Occipital lobe (tissue), 2 donors: ENCODE results near the gene FEZF1. TPM values are rescaled to one million over a fixed set of nuclear protein-coding genes. Genes with fewer than 3 reads are reported as not detected.
"Not testable (repeated sequence)": the region's sequence is repeated elsewhere in the genome, so short reads cannot be mapped to it uniquely, and the experiment has no call there.

Experiments used
- DNase-seq: peaks from one replicate; lab custom pipeline; 2025; lab: John Stamatoyannopoulos, UW
- total RNA-seq: library from RNA; depleted of rRNA; stranded (reverse); fragments of >200 nt; gene quantifications from one replicate; pipeline ENCODE4 v1.2.3, GENCODE V29; 2014

The FEZF1 gene
- total RNA-seq, 1 donor from 2014 or later = not detected

DNA sequence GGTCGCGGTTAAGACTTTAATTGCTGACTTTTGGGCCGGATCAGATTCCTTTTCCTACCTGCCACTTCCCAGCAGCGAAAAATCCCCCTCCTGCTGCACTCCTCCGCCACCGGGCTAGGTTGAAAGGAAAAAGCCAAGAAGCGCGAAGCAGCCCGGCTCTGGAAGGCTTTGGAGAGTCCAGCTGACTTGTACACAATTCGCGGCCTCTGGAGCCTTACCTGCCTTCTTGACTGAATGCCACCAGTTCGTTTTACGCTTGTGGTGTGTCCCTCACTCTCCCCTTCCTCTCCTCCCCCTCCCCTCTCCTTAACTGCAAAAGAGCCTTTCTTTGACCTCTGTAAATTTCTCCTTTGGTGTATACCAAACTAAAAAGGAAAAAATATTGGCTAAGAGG is 2.7 kb upstream of the FEZF1 start:
- DNase-seq = no peak

DNA sequence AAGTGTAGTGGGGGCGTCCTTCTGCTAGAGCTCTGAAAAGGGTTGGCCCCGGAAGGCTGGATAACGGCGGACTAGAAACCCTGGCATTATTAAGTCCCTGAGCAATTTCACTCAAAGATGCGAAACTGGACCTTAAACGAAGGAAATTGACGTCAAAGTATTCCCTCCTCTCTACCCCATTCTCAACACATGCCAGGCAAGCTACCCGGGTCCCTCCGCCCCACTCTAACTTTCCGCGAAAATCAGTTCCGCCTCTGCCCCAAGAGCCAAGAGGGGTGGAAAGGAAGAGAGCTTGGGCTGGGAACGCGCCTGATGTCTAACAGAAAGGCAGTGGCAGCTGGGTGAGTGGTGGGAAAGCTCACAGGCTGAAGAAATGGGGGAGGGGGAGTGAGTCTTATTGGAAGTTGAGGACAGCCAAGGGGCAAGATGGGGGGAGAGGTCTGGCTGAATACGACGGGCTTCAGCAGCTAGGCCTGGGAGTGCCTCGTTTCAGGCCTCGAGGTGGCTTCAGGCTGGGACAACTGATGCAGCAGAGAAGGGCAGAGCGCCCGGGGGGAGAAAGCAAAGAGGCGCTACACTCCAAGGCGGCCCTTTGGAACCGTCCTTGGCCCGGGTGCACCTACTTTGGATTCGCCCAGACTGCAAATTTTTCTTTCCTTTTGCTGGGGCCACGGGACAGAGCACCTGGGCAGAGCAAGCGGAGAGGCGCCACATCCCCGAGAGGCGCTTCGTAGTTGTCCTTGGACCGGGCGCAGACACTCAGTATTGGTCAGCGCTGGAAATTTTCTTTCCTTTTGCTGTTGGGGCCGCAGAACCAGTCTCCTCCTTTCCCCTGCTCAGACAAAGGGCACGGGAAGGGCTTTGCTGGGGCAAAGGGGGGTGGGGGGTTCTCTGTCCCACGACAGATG is 2.0 kb upstream of the FEZF1 start:
- DNase-seq = no peak

DNA sequence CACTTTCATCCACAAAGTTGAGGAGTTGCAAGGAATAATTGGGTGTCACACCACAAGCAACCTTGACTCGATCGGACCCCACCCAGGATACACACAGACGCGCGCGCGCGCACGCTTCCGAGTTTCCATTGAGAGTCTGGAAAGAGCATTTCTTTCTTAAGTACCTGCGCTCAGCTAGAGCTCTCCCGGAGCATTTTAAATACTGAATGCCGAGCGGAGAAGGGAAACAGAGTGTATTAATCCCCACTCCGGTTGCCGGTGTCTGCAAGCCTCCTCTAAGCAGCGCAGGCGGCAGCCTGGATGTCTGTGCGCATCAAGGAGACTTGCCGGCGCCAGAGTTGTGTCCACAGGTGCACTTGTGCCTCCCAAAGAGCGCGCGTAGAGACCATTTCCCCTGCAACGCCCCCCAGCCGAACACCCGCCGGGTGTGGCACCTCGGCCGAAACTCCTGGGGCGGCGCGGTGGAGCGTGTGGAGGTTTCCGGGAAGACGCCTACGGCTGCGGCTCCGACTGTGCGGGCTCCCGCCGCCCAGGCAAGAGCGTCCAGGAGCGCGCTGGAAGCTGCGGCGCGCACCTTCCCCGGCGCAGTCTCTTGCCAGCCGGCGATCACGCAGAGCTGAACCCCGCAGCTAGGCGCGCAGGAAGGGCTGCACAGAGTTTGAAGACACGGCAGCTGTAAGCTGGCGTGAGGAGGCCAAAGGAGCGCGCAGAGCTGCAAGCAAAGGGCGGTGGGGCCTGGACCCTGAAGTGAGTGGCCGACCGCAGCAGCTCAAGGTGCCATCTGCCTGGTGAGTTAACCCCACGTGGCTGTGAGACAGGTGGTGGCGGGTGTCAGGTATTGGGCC is 1.1 kb upstream of the FEZF1 start:
- no peak for DNase-seq

DNA sequence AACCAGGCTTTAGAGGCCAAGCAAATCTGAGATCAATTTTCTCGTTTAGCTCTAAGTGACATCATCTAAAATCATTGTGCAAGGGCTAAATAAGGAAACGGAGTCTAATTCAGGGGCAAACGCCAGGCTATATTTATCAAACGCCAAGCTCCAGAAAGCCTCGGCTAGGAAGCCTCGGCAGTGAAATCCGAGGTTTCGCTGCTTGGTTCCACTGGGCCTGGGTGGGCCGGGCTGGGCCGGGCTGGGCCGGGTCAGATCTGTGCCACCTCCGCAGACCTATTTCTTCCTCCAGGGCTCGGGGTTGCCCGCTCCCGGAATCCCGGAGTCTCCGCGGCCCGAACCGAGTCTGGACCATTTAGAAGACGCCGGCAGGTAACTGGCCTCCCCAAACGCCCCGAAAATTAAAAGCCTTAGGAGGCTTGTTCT is 459 bp upstream of the FEZF1 start:
- no peak for DNase-seq

DNA sequence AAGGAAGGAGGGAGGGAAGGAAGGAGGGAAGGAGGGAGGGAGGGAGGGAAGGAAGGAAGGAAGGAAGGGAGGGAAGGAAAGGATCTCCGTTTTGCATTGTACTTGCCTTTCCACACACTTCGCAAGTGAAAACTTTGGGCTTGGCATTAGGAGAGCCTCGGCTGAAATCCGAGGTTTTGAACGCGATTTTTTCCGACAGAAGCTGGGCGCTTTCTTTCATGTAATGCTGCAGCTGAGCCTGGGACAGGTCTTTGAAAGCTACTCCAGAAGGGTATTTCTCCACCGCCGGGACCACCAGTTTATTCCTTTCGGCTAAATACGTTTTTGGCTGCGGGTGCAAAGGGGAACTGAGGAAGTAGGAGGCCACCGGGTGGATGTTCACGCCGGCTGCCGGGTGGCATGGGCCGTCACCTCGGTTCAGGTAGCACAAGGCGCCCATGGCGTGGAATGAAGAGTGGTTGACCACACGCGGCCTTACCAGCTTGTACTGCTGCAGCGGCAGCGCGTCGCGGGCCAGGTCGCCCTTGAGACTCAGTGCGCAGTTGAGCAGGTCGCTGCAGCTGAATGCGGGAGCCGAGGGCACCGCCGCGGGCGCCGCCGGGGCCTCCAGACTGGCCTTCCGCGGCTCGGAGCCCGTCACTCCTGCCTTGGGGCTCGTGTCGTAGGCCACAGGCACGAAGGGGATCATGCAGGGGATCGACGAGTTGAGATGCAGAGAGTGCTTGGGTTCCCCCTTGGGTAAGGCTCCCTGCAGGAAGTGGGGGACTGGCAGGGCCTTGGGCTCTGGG is 825 bp downstream of the FEZF1 start:
- no peak for DNase-seq

DNA sequence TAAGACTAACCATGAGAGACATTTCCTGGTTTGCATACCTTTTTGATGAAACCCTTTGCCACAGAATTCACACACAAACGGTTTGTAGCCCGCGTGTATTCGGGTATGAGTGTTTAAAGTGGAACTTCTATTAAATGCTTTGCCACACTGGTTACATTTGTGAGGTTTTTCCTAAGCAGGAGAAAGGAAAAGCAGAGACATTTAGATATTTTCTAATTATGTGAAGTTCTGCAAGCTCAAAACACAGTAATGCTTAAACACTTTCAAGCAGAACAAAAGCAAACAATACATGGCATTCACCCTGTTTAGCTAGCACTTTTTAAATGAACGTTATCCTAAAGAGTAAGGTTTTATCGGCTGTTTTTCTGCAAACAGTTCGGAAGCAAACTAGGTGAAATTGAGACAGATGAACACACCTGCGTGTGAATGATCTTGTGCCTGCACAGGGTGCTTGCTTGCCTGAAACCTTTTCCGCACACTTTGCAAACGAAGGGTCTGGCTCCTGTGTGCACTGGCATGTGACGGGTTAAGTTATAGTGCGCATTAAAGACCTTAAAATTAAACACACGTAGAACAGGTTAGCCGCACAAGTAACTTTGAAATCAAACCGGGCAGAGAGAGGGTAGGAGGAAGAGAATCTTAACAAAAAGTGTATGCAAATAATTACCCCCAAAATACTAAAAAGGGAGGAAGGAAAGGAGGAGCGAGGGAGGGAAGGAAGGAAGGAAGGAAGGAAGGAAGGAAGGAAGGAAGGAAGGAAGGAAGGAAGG is 1.6 kb downstream of the FEZF1 start:
- DNase-seq = no peak

DNA sequence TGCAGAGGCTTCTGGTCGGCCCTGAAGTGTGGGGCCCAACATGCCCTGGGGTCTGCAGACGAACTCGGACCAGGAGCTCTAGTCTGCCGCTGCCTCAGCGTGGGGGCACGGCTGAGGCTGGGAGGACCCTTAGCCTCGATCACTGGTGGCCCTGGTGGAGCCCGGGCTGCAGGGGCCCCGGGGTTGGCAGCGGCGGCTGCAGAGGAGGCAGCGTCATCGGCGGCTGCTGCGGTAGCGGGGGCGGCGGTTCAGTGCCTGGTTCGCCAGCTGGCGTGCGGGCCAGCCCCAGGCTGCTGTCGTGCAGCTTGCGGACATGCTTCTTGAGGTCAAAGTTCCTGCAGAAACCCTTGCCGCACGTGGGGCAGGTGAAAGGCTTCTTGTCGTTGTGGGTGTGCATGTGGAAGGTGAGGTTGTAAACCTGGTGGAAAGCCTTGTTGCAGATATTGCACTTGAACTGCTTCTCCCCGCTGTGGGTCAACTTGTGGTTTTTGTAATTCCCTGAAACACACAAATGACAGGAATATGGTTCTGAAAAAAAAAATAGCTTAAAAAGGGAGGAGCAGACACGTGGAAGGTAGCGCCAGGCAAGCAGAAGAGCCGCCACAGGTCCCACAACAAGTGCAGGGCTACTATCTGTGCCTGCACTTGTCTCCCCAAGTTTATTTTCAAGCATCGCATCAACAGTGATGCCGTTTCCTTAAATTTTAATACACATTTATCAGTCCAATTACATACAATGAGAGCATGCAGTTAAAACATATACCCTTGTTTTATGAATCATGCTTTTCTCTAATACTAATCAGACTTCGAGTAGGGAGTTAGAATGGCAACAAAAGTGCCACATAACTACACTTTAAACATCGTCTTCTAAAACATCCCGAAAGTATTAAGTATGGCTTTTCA is 2.4 kb downstream of the FEZF1 start:
- no peak for DNase-seq

DNA sequence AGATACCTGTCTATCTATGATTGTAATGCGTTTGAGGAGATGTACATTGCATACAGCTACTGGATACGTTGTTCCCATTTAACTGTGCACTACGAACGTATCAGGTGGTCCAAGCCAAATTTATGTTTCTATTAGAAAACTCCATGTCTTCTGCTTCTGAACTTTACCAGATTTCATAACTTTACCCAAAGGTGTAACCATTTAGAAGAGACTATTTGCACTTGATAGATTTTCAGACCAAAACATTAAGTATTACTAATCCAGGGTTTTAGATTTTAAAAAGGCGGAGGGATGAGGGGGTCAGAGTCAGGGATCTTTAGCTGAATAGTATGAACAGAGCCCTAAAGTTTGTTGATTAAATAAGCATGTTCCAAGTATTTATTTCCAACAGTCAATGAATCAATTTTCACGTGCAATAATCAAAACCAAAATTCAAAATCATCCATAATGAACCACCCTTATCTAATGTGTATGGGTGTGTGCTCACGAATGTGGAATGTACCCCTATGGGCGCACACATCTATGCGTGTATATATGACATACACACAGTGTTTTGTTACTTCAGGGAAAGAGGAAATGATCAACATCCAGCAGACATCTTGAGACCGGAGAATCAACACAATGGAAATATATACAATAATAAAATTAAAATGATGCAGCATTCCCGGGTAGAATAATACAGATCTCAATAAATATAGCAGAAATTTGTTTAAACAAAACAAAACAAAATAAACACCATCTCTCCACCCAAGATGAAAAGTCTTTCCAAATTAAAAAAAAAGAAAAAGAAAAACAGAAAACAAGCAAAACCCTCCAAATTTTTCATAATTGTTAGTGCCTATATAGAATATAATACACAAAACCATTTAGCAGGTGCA is 3.4 kb downstream of the FEZF1 start:
- no peak for DNase-seq

DNA sequence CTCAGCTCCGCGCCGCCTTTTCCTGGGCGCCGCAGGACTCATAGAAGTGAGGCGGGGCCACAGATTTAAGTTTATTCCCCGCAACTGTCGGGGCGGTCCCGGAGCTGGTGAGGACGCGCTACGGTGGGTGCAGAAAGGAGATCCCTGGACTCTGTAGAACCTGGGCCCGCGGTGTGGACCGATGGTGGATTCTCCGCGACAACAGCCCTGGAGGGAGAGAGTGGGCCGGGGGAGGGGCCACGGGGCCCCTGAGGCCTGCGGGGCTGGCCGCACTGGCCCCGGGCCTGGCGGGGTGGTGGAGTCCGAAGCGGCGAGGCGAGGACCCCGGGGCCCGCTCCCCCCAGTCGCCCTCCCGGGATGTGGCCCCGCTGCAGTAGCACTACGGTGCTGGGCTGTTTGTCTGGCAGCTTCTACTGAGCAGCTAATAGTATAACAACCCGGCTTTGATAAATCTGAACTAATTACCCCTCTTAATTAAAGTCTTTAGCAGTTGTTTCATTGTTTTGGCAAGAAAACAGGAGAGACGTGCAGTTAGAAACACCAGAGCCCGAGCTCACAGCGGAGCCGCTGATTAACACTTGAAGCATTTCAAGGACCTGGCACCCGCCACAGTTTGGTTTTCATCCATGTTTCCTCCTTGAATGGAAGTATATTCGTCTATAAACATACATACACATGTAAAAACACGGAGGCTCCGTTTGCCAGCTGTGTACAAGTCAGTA is 4.2 kb downstream of the FEZF1 start:
- no peak for DNase-seq

DNA sequence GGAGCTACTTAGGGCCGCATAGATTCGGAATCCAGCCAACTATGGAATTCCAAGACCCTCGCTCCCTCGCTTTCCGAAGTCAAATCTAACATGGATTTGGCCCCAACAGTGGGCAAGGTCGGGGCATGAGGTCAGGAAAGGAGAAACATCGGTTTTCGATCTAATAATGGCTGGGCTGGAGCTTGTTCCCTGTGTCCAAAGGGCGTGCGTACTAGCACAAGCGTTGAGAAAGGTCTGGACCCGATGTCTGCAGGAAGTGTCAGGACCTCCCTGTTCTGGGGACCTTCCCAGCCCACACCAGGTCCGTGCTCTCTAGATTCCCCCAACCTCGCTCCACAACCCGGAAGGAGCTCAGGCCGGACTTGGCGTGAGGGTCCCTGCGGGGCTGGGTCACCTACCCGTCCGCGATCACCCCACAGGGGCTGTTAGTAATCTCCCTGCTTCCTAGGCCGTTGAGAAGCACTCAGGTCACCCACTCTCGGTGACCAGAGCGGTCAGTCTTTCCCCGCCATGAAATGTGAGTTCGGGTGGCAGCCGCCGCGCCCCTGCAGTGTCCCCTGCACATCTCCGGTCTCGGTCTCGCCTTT is 4.8 kb downstream of the FEZF1 start:
- no peak for DNase-seq

DNA sequence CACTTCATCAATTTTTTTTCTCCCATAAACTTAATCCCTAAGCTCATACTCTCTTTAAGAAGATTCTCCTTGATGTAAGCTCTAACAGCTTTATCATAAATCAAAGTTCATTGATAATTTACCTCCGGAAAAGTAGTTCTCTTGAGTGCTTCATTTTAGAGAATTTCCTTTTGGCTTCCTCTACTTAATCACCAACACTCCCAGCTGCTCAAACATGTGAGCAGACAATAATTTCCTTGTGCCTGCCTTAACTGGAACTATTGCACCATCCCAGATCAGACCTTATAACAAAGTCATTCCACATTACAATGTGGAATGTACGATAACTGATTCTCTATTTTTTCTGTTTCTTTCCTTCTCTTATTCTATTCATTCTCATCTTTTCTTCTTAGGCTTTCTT is 5.9 kb downstream of the FEZF1 start:
- DNase-seq = no peak

DNA sequence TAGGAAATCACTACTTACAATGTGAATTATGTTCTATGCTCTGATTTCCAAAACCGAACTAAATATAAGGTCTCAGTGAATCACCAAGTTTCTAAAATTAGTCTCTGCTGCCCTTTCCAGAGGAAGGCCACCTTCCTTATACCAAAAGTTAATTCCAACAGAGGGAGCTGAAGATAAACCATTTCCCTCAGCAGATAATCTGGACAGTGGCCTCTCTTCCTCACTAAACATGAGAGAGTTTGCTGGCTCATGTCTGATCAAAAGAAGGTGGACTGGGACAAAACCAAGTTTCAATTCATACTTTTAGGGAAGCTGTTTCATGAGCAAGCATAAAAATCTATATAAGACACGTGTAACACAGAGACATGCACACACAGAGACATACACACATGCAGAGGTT is 6.4 kb downstream of the FEZF1 start:
- DNase-seq = no peak

DNA sequence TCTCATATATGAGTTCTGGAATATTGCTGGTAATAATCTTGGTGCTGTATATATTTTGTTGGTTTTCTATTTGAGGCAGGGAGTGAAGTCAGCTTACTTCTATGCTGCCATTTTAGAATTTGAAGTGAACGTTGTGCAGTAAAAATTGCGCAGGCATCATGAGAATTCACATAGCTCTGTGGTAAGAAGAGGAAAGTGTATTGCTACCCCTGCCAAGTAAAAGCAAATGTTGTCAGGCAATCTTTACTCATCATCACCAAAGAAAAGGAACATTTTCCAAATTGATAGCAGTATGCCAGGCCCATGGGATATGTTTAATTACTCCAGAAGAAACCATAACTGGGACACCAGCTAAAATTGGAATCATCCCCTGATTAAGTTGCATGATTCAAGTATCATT is 13.4 kb downstream of the FEZF1 start:
- DNase-seq = no peak

DNA sequence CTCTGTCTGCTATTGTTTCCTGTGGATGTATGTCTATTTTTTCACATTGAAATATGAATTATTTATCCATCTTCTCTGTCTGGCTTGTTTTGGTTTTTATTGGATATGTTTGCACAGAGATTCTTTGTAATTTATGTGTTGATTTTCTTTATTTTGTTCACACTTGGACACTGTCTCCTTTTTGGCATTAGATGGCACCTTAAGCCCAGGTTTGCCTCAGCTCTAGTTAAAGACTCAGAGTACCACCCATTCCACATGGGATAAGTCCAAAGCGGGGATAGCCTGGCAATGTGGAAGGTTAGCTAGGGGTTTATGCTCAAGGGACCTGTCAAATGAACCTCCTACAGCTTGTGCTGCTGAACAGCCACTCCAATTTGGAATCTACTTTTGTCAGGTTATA is 14.1 kb downstream of the FEZF1 start:
- no peak for DNase-seq

DNA sequence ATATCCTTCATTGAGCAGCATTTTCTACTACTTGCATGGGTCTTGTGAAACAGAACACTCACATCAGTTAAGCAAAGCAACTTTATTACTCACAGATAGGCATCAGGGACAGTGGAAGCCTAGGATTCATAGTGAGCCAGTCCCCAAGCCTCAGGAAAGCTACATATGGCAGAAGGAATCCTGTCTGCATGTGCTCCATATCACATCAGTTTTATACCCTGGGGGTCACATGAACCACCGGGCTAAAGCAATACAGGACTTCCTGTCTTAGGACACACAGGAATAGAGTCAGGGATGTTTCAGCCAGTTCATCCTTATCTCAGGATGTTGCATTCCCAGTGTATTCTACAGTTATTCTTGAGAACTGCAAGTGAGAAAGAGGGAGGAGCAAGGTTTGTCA is 15.1 kb downstream of the FEZF1 start:
- DNase-seq = no peak

DNA sequence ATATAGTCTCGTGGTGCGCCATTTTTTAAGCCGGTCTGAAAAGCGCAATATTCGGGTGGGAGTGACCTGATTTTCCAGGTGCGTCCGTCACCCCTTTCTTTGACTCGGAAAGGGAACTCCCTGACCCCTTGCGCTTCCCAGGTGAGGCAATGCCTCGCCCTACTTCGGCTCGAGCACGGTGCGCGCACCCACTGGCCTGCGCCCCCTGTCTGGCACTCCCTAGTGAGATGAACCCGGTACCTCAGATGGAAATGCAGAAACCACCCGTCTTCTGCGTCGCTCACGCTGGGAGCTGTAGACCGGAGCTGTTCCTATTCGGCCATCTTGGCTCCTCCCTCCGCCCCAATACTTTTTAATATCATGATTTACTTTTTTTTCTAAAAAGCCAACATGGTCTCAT is 19.9 kb downstream of the FEZF1 start:
- DNase-seq = not testable (repeated sequence)

DNA sequence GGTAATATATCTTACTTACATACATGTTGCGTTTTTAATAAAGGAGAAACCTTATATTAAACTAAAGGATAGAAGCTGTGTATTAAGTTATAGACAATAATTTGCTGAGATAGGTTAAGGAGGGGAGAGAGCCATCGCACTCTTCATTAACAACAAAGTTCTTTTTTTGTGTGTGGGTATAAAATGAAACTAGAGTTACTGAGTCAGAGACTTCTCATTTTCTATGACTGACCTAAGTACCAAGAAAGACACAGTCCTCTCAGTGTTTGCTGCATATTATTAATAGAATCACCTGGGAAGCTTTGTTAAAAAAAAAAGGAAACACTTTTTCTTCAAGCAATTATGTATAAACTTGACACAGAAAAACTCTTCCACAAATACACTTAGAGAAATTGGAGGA is 31.4 kb downstream of the FEZF1 start:
- no peak for DNase-seq

DNA sequence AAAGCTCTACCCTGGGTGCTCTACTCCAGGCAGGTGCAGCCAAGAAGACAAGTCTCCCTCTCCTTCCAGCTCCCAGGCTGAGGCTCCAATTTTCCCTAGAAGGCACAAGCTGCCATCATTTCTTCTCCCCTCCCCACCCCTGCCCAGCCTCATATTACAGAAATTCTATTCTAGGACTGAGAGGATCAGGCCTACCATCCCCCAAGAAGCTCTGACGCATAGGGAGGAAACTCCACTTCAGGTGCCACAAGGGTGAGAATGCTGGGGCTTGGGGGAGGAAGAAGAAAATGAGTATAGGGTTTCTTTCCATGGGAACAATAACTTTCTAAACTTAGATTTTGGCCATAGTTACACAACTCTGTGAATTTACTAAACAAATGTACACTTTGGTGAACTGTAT is 35.3 kb downstream of the FEZF1 start:
- DNase-seq = no peak
